H4 (cell line): ENCODE measurements around the gene RBM33. TPM values are rescaled to one million over a fixed set of nuclear protein-coding genes. Genes with fewer than 3 reads are reported as not detected.
"Not testable (repeated sequence)": the region's sequence is repeated elsewhere in the genome, so short reads cannot be mapped to it uniquely, and the experiment has no call there.

ENCODE experiments used
- DNase-seq: peaks from one replicate; pipeline ENCODE4 v3.0.0-alpha.2; 2015; ENCODE audit warnings: low spot score
- total RNA-seq: library from RNA; depleted of rRNA; stranded (reverse); fragments of >200 nt; shearing (Covaris generic); gene quantifications from 2 replicates; pipeline ENCODE4 v1.2.3, GENCODE V29; 2014

RBM33 gene
- total RNA-seq, 1 experiment from 2014 or later, result 10.6 TPM

DNA sequence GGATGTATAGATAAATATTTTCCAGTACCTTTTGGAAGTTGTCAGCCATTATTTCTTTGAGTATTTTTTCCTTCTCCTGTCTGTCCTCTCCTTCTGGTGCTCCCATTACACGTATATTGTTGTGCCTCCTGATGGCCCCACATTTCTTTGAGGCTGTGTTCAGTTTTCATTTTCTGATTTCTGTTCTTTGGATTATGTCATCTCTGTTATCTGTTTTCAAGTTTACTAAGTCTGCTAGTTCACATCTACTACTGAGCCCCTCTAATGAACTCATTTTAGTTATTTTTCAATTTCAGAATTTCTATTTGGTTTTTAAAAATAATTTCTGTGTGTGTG is 16.3 kb downstream of the RBM33 start:
- no peak for DNase-seq

DNA sequence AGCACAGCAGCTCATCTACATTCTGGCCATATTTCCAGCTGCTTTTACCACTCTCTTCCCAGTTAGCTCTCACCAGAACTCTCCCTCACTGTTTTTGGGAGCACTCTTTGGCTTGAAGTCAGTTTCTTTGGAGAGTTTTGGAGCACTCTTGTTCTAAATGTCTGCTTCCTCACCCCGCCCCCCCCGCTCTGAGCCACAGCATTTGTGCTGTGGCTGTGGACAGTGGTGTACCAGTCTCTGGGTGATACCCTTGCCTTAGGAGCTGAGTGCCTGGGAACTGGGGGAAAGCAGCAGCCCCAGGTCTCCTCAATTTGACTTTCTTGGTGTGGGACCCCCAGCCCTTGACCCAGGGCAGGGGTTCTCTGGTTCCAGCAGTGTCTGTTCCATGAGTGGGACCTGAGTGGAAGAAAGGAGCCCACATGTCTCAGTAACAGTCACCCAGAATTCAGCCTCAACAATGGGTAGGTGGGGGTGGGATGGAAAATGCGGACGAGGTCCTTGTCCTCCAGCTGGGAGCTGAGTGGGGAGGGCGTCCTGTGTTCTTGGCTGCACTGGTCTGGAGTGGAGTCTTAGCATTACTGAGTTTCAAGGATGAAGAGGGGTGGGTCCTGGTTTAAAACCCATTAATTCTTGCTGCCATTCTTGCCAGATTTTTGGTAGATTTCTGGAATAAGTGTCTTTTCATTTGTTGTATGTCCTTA is 18.0 kb downstream of the RBM33 start:
- DNase-seq, result no peak

DNA sequence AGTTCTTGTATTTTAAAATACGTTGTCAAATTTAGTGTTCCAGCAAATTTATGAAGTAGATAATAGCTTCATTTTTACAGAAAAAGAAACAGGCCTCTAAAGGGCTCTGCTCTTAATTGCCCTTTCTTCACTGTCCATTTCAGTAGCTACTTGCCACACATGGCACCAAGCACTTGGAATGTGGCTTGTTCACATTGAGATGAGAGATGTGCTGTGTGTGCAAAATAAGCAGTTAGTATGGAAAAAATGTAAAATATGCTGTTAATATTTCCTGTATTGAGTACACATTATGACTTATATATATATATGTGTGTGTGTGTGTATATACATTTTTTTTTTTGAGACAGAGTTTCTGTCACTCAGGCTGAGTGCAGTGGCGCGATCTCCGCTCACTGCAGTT is 19.5 kb downstream of the RBM33 start:
- DNase-seq, result no peak

DNA sequence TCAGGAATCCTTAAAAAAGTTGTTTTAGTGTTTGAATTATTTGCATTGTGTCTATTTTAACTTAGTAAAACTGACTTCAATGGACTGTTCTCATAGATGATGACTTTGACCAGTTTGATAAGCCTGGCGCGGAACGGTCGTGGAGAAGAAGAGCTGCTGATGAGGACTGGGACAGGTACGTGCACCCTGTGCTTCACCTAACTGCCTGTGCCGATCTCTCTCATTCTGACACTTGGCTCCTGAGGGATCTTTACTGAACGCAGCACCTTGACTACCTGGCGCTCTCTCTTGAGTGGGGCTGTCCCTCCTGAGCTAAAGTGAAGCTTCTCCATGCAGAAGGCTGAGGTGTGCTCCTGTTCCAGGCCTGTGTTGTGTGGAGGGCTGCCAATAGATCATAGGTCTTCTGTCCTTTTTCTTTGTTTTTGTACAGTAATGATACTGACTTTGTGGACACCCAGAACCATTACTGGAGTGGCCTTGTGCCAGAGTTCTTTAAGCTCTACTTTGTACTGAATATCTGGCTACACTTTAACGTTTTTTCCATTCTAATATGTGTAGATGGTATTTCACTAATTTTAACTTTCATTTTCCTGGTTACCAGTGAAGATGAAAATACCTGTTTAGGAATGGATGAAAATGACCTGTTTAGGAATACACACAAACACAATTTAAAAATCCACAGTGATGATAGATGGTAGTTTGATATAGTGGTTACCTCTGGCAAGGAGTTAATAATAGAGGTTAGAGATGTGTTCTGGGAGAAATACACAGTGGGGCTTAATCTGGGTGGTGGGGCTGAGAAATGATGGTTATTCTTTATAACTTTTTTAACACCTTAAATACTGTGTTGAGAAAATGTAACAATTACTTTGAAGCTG is 20.9 kb downstream of the RBM33 start:
- no peak for DNase-seq

DNA sequence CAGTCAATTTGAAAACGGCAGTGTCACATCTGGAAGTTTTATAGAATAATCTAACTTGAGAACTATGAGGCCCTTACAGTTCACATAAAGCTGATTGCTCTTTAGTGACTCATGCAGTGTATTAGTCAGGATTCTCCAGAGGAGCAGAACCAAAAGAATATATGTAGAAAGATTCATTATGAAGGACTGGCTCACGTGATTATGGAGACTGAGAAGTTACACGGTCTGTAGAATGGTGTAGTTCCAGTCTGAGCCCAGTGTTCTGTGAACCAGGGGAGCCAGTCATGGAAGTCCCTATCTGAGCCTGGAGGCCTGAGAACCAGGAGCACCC is 21.5 kb downstream of the RBM33 start:
- DNase-seq, result peak; percentile 75

DNA sequence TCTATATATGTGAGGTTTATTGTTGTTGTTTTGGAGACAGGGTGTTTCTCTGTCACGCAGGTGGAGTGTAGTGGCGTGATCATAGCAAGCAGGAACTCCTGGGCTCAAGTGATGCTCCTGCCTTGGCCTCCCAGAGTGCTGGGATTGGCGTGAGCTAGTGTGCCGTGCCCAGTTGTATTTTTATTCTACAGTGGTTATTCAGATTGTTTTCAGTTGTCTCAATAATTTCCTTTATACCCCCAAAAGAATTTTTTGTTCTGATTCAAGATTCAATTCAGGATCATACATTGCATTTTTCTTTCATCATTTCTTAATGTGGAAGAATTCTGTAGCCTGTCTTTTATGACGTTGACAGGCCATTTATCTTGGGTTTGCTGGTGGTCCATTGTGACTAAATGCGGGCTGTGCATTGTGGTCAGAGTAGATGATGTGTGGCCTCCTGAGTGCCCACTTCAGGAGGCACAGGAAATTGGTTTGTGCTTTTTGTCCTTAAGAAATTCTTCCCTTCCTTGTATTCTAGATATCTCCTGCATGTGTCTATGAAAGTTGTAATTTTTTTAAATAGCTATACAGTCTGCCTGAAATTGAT is 22.9 kb downstream of the RBM33 start:
- DNase-seq, result no peak

DNA sequence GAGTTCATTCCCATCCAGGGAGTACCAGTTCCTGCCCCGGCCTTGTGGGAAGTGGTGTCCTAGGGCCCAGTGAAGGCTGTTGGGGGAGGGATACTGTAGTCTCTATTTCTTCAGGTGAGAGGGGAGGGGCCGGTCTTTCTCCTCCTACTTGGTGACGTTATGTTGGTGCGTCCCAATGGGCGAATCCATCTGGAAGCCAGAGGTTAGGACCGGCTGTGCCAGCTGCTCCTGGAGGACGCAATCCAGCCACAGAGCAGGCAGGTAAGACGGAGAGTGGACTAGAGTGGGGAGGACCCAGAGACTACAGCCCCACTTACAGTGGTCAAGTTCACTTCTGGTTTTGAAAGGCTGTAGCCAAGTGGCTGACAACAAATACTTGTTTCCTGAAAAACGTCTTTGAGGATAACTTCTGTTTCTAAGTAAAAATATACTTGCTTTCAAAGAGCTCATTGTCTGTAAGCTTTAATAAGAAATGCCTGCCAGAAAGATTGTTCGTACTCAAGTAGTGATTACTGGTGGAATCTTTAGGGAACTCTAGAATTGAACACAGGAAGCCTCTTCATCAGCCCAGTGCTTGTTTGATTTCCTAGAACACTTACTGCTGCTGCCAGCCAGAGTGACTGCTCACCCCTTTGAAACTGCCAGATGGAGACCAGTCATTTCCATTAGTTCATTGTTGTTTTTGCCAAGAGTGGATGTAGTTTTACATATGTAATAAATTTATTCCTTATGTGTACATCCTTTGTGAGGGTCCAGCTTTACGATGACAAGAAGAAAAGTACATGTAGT is 25.4 kb downstream of the RBM33 start:
- no peak for DNase-seq

DNA sequence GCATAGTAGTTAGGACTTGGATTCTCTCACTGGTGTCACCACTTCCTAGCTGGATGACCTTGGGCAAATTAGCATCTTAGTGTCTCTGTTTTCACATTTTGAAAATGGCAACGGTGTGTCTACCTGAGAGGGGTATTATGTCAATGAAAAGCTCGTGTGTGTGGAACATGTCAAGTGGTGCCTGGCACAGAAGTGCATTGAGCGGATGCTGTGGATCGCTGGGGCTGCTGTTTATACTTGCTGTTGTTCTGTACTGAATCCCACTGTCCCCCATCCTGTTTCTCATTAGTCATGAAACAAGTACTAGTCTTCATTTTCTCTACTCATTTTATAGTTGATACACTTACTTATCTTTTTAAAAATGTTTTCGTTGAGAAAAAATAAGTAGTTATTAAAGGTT is 26.1 kb downstream of the RBM33 start:
- DNase-seq, result no peak

DNA sequence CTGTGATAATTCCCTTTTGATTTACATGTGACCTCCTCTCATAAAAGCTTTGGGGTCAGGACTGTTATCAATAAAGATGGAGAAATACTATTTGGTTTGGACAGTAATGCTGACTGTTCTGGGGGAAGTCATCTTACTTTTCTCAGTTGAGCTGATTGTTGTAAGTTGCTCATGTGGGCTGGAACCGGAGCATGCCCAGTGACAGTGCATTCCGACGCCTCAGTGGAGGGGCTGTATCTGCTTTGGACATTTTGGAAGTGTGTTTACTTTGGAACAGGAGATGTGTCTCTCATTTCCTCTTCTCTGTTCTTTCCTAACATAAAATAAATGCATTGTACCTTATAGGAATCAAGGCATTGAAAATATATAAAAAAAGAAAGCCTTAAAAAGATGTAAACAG is 30.1 kb downstream of the RBM33 start:
- no peak for DNase-seq

DNA sequence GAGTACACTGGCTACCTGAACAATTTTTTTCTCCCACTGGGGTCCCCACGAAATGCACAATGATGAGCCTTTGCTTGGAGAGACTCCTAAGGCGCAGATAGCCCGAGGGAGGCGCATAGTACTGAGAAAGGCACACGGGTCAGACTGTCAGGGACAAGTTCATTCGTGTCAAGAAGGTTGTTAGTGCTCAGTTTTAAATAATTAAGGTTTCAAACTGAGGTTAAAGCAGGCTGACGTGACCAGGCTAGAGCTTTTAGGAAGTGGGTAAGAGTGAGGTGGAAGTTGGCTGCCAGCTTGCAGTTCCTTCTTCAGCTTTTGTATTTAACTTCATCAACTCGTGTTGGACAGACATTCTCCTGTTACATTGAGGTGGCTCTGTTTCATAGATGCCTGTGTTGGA is 31.6 kb downstream of the RBM33 start:
- no peak for DNase-seq

DNA sequence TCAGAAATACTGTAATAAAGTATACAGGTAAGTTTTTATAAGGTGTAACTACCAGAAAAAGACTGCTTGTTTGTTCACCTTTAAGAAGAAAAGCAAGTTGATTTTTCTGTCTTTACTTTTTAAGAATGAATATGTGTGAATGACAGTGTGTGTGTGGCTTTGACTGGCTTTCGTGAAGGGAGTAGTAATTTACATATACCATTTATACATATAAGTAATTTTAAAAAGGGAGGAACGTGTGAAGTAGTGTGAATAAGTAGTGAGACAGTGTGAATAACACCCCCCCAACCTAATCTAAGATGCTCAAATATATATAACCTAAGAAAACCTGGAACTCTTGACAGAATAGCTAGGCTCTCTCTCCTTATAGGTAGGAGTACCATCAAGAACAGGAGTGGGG is 33.2 kb downstream of the RBM33 start:
- DNase-seq, result no peak

DNA sequence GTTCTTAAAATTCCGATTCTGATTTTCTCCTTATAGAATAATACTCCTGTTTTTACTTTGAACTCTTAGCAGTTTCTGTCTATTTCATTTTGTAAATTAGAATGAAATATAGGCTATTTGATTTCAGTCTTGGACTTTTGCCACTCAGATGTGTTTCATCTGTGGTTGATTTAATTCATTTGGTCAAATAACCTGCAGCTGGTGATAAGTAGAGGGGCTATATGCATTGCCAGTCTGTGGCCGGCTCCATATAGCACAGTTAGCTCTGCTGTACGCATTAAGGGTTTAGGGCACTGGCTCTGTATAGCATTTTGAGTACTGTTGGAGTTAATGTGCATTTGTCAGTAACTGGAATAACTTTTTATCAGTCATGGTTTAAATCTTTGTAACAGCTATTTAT is 35.7 kb downstream of the RBM33 start:
- no peak for DNase-seq

DNA sequence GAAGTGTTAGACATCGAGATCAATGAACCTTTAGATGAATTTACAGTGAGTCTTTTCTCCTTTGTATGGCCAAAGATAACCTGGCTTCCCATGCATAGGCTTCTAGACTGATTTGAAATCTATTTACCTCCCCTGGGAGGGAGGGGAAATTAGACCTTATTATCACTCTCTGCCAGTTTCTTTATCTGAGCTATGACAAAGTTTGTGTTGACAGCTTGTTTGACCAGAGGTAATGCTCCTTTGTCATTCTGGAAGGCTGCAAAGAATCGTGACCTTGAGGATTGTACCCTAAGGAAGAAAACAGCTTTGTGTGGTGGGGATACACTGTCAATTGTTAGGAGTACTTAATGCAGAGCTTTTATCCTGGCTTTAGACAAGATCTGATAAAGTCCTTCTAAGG is 36.4 kb downstream of the RBM33 start:
- DNase-seq, result no peak

DNA sequence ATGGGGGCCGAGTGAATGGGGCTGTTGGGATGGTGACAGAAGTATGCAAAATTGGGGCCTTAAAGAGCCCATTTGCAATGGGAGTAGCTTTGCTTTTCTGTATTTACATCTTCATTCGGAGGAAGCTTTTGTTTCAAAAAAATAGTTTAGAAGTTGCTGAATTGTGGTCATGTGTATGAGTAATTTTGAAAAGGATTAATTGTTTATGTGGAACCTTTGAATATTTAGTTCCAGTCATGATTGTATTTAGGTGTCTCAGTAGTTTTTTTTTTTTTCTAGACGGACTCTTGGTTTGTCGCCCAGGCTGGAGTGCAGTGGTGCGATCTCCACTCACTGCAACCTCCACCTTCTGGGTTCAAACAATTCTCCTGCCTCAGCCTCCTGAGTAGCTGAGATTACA is 37.2 kb downstream of the RBM33 start:
- no peak for DNase-seq

DNA sequence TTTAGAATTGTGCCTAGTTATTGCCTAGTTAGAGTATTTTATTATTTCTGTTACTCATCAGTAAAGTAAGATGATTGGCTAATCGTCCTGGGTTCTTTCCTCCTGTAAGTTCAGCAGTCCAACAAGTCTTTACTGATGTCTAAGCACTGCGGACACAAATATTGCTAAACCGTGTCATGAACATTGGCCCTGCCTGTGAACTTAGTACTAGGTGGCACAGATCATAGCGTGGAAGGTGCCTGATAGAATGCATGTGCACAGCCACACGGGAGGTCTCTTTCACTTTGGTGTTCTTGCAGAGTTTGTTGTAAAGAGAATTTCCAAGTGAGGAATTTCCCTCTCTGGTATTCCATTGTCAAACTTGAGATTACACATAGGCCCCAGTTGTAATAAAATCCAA is 38.0 kb downstream of the RBM33 start:
- no peak for DNase-seq

DNA sequence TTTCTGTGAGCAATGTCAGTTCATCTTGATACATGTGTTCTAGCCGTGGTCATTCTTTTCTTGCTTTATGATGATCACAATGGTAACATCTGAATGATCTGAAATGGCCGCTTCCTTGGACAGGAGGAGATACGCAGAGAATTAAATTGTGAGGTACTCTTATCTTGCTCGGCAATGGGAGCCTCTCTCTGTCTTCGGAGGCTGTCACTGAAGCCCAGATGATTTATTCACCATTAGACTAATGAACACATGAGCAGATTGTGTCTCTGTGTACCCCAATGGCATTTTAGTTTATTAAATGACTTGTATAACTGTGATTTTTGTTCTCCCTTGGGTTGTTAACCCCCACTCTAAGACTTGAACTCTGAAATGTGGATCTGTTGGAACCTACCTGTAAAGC is 38.6 kb downstream of the RBM33 start:
- no peak for DNase-seq

DNA sequence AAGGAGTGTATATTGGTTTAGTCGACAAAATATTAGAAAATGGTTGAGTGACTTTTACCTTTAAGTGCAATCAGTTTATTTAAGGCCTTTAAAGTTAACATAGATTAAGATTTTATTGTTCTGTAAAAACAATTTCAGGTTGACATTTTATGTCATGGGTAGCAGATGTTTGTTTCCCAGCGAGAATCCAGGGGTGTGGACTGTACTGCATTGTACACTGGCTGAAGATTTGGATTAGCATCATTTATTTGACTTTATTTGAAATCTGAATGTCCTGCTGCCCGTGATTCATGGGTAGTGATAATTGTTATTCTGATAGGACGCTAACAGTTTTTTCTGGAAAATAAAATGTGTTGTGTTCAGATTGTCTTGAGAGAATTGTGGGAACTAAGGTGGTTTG is 39.3 kb downstream of the RBM33 start:
- DNase-seq, result no peak

DNA sequence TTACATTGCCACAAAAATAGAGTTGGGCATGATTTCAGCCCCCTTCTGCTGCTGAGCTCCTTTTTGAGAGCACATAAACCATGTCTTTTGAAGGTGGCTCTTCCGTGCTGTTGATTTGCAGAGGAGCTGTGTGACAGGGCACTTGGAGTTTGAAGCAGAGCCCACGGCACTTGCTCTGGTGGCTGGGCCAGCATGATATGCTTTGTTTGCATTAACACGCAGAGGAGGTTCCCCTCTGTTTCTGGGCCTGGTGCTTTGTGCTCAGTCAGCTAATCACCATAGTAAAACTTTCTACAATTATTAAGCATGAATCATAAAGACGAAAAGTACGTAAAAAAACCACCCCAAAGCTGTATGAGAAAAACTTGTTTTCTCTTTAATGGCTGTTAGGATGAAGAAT is 40.1 kb downstream of the RBM33 start:
- no peak for DNase-seq

DNA sequence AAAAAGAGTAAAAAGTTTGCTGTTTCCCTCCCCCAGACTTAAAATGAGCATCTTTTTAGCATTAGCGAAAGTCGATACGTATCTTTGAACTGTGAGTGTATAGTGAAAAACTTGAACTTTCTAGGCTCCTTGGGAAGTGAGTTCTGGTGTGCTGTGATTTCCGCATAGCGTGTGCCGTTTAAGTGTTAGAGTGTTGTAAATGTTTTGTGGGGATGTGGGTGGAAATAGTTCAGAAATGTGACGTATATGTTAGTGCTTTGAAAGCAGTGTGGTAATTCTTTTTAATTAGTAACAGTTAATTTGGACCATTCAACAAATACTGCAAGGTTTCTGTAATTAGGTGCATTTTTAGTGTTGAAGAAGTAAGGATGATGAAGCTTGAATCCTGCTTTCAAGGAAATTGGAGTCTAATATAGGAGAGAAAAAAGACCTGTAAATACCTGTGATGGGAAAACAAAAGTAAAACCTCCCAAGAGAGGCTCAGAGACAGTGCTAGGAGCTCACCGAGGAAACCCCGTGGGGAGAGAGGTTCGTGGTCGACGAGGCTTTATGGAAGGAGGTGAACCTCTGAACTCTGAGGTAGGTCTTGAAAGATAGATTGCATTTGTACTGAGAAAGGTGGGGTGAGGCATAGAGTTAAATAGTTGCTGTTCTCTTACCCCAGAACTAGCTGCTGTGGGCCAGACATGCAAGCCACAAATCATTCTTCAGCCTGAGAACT is 40.8 kb downstream of the RBM33 start:
- no peak for DNase-seq

DNA sequence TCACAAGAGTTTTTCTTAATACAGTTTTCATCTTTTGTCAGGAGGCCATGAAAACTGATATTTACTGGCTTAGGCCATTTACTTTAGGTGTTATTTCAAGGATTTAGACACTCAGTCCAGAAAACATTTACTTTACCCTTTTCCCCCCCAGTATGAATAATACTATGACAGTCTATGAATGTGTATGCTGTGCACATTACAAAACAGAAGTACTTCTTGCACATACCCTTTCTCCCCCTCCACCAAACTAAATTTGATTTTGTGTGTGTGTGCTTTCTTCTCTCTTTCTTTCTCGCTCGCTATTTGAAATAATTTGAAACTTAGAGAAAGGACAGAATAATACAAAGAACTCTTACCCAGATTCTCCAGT is 41.3 kb downstream of the RBM33 start:
- no peak for DNase-seq

DNA sequence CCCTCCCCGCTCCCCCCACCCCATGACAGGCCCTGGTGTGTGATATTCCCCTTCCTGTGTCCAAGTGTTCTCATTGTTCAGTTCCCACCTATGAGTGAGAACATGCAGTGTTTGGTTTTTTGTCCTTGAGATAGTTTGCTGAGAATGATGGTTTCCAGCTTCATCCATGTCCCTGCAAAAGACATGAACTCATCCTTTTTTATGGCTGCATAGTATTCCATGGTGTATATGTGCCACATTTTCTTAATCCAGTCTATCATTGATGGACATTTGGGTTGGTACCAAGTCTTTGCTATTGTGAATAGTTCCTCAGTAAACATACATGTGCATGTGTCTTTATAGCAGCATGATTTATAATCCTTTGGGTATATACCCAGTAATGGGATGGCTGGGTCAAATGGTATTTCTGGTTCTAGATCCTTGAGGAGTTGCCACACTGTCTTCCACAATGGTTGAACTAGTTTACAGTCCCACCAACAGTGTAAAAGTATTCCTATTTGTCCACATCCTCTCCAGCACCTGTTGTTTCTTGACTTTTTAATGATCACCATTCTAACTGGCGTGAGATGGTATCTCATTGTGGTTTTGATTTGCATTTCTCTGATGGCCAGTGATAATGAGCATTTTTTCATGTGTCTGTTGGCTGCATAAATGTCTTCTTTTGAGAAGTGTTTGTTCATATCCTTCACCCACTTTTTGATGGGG is 42.3 kb downstream of the RBM33 start:
- DNase-seq, result not testable (repeated sequence)
